NCI-H1417 (cell line): ENCODE data around the gene MAGOHB.
"Not testable (repeated sequence)": the region's sequence is repeated elsewhere in the genome, so short reads cannot be mapped to it uniquely, and the experiment has no call there.

Experiments used
- DNase-seq, 3 experiments: peaks; one replicate each; lab custom pipeline; 2025; lab: John Stamatoyannopoulos, UW

MAGOHB gene

DNA sequence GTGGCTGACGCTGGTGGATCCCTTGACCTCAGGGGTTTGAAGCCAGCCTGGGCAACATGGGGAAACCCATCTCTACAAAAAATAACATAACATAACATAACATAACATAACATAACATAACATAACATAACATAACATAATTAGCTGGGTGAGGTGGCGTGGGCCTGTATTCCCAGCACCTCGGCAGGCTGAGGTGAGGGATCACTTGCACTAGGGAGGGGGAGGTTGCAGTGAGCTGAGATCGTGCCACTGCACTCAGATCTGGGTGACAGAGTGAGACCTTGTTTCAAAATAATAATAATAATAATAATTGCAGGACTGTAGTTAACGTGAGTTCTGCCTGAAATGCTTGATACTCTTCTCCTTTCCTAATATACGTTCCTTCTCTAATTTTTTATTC is 1.3 kb downstream of the MAGOHB start:
- DNase-seq, result no peak

- not testable (repeated sequence) for DNase-seq
Measured at GRCh38 chr12:10611258-10611657, 2.2 kb downstream of the MAGOHB start.

DNA sequence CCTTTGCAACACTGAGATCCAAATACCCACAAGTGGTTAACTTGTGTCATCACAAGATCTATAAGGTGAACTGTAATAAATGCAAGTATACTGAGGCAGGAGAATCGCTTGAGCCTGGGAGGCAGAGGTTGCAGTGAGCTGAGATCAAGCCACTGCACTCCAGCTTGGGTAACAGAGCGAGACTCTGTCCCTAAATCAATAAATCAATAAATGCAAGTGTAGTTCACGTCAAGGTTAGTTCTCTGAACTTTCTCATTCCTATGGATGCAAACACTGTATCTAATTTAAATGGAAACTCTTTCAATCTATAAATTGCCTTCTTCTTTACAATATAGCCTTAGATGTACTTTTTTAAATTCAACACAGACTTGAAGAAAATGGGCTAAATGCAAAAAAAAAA is 3.2 kb downstream of the MAGOHB start:
- DNase-seq, result no peak

DNA sequence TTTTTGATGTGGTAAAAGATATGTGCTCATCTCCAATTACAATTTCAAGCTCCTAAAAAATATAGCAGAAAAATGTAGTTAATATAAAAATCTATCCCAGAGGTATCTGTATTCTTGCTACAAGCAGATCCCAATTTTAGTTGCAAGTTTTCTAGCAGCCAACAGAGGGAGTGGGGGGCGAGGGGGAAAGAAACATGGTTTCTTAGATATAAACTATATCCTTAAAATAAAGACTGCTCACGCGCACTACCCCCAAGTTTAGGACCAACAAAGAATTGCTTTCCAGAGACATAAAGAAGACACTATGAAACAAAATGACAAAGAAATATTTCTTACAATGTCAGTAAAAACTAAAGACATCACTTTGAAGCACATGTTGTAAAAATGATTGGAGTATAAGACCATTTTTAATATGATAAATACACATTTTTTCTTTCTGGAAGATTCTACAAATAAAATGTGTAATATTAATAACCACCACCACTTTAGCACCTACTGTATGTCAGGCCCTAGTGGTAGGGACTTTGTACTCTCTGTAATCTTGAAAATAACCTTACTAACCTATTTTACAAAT is 5.4 kb downstream of the MAGOHB start:
- DNase-seq, result peak in 1 of 3 experiments; percentile 17

GRCh38 chr12:10601860-10602259 is 11.5 kb downstream of the MAGOHB start:
- DNase-seq, result no peak

GRCh38 chr12:10600988-10601387 is 12.4 kb downstream of the MAGOHB start:
- no peak for DNase-seq

DNA sequence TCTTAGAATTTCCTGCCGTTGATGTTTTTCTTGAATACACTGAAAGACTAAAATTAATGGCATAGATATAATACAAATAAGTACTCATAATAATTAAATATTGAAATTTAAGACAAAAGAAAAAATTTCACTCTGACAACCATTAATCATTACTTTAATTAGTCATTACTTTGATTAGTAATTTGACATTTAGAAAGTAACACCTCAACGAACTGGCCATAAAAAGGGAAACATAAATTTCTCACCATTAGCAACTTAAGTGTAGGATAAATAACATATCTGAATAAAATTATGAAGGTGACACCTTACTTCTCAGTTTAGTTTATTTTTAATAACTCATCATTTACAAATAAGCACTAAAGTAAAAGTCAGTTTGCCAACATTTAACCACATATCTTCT is 17.5 kb downstream of the MAGOHB start:
- DNase-seq, result no peak

DNA sequence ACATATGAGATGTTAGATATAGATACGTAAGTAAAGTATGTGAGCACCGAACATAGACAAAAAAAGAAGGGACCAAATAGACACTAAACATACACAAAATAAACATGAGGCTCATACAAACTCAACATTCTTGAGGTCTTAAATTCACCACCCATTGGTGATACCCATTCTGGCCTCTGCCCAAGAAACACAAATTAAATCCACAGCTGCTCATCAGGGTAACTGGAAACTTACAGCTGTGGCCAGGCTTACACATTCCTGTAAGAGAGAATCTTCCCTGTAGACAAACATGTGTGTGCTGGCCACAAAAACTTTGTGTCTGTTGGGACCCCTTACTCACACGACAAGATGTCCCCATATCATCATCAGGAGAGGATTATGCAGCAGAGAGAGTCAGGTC is 22.4 kb downstream of the MAGOHB start:
- DNase-seq, result no peak

- no peak for DNase-seq
Measured at GRCh38 chr12:10584415-10584814, 29.0 kb downstream of the MAGOHB start.

DNA sequence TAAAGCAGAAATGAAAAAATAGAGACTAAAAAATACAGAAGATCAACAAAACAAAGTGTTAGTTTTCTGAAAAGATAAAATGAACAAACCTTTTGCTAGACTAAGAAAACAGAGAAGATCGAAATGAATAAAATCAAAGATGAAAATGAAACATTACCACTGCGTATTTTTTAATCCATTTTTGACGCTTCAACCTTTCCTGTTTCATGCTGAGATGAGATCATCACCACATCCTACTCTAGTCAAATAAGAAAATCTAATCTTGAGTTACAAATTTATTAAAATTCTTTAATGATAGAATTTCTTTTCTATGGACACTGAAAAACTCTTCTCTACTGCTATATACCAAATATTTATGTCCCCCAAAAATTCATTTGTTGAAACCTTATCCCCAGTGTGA is 30.7 kb downstream of the MAGOHB start:
- DNase-seq, result no peak

GRCh38 chr12:10582133-10582532 is 31.3 kb downstream of the MAGOHB start:
- DNase-seq, result not testable (repeated sequence)

- DNase-seq, result no peak
Measured at GRCh38 chr12:10574307-10574706, 39.1 kb downstream of the MAGOHB start.

- DNase-seq, result not testable (repeated sequence)
Measured at GRCh38 chr12:10572021-10572490, 41.4 kb downstream of the MAGOHB start.

GRCh38 chr12:10571141-10571540 is 42.3 kb downstream of the MAGOHB start:
- DNase-seq, result no peak

DNA sequence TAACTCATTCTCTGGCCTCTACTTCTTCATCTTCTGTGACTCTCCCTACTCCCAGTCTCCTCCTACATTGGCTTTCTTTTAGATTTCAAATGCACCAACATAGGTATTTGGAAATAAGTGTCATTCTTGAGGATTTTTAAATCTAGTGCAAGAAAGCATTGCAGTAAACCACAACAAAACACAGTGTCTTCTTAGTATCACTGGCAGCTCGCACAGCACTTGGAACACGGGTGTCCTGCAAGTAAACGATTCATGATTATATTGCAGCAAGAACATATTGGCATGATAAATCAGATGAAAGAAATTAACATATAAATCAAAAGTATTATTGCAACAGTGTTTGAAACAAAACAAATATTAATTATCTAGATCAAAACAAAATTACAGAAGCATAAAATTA is 45.6 kb downstream of the MAGOHB start:
- no peak for DNase-seq

DNA sequence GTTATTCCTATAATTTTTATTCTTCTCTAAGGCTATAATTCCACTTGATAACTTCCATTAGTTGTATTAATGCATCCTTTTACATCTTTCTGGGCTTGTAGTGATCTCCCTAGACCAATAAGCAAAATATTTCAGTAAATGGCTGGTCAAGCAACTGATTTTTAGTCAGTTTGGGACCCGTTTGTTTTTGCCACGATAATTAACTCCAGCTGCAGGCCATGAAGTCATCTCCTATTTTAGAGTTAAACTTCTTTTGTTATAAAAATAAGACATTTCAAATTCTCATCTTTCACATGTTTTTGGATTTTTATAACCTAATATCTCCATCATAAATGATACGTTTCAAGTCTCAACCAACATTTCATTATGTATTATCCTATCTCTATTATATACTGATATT is 49.4 kb downstream of the MAGOHB start:
- no peak for DNase-seq

DNA sequence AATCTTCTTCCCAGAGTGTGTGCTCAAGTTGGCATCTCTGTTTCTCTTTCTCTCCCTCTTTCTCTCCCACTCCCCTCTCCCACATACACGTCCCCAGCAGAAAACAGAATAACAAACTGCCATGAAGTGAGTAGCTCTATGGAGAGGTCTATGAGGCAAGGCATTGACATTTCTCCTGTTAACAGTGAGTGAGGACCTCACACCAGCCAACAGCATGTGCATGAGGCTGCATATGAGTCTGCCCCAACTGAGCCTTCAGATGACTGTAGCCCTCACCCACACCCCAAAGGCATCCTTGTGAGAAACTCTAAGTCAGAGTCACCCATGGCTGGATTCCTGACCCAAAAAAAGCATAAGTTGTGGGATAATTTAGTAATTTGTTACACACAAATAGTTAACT is 50.4 kb downstream of the MAGOHB start:
- DNase-seq, result no peak

DNA sequence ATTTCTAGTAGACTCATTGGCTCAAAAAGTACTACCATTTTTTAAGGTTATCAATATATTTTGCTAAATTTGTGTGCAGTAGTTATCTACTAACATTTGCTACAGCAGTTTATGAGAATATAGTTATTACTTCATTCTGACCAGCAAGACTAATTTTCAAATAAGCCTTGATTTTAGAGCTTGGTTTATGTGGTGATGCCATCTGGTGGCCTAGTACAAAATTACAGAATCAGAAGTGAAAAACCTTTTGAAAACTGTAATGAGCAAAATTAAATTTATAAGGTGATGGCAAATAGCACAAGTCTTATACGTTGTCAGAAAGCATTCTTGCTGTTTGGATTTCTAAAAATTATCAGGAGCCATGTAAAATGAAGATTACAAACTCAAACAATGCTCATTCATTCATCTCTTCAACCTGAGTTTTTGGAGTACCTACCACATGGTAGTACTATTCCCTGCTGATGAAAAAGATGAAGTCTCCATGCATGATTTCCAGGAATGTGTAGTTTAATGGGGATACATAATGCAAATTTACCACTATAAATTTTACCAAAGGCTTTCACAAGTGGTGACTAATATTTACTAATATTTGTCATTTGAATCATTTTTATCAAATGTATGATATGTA is 51.0 kb downstream of the MAGOHB start:
- peak; percentile 15 to 79 (median 32) for DNase-seq

DNA sequence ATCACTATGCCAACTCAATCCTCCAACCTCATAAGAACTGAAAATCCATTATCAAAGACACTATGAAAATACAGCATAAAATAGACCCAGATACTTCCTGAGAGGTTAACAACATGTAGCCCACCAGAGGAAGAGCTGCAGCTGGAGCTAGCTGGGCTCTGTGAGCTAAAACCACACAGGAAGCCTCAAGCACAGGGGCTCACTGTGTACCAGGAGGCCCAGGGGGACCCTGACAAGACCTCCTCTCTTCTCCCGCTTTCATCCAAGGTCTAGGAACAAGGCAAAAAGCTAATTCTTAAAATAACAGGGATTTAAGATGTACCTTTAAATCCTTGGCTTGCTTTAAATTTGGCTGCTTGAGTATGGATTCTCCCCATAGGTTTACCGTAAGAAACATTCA is 54.2 kb downstream of the MAGOHB start:
- no peak for DNase-seq

DNA sequence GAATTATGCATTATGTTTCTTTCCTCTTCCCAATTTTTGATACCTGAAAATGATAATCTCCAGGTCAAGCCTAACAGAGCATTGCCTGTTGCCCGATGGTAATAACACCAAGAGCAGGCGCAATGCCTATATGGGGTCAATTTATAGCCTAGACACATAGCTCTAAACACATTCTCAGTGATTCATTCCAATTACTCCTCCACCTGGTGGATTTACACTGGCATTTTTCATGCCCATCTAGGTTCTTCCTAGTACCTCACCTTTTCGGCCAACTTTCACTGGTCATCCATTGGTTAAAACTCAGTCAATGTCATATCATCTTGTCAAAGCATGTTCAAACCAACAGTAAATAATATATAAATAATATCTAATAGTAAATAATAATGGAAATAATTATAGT is 54.6 kb downstream of the MAGOHB start:
- DNase-seq, result peak in 1 of 3 experiments; percentile 17

GRCh38 chr12:10558301-10558700 is 55.1 kb downstream of the MAGOHB start:
- no peak for DNase-seq

DNA sequence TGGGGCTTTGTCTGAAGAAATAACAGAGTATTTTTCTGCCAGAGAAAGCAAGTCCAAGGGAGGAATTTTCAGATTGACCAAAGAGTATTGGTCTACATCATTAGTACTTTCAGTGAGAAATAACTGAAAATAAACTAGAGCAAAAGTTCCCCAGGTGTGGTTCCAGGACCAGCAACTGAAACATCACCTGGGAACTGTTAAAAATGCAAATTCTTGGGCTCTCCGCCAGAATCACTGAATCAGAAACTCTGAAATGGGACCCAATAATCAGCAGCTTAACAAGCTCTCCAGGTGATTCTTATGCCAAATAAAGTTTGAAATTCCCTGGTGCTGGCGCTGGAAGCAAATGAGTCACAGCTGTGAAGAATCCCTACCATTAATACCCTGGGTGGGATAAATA is 55.6 kb downstream of the MAGOHB start:
- no peak for DNase-seq

GRCh38 chr12:10557329-10557728 is 56.1 kb downstream of the MAGOHB start:
- DNase-seq, result no peak
